Endothelial cell of umbilical vein (primary cell): Measurements from ENCODE around the gene PAPPA. TPM values are rescaled to one million over a fixed set of nuclear protein-coding genes. Genes with fewer than 3 reads are reported as not detected.

ENCODE experiments used
- BruUV-seq: library from RNA; stranded (reverse); fragments of 400-500 nt; replicated peaks from 2 replicates; lab custom pipeline; 2021; lab: Mats Ljungman, UMichigan
- CTCF ChIA-PET: fragments of 300-600, 350-600 bp; sonication (Branson Sonifier 250); formaldehyde crosslinking; loops from one replicate; lab custom pipeline; 2021; ENCODE audit warnings: antibody characterized with exemption, inconsistent platforms; lab: Charles Lee
- POLR2A ChIA-PET: fragments of 300-600, 350-600 bp; sonication (Branson Sonifier 250); formaldehyde crosslinking; loops from one replicate; lab custom pipeline; 2021; ENCODE audit warnings: antibody characterized with exemption, inconsistent platforms; lab: Charles Lee
- DNase-seq: peaks from one replicate; pipeline ENCODE4 v3.0.0-alpha.2; 2011; ENCODE audit warnings: low read depth, low spot score
- FAIRE-seq: peaks from 2 replicates; lab custom pipeline; 2011; peaks lifted over from hg19 to GRCh38; lab: Jason Lieb, UNC
- H2AFZ ChIP-seq: 2 replicates; pipeline ENCODE4 v1.6.0; 2012; ENCODE audit warnings: low read depth, low read length, control low read depth, inconsistent platforms
- H3K27ac ChIP-seq: 2 replicates; pipeline ENCODE4 v1.5.1; 2011; ENCODE audit warnings: low read depth, mild to moderate bottlenecking, control low read depth, low read length, moderate library complexity; ENCODE audit not compliant: insufficient read depth
- H3K27me3 ChIP-seq, 2 experiments: 2 replicates each; pipeline versions ENCODE4 v1.6.0 to v1.6.1; 2011; ENCODE audit warnings: low read length in 2 of 2, mixed read lengths in 1 of 2; ENCODE audit not compliant: control insufficient read depth in 2 of 2, insufficient read depth in 2 of 2
- H3K36me3 ChIP-seq, 2 experiments: 2 replicates in 1 of 2; 3 replicates in 1 of 2; pipeline ENCODE4 v1.5.1; 2011; ENCODE audit warnings: low read length in 2 of 2, mild to moderate bottlenecking in 1 of 2, moderate library complexity in 1 of 2; ENCODE audit not compliant: control insufficient read depth in 2 of 2, insufficient read depth in 2 of 2; ENCODE audit errors: extremely low read depth in 1 of 2
- H3K4me1 ChIP-seq: 3 replicates; pipeline ENCODE4 v1.5.1; 2011; ENCODE audit warnings: mild to moderate bottlenecking, low read length; ENCODE audit not compliant: control insufficient read depth, insufficient read depth; ENCODE audit errors: extremely low read depth
- H3K4me2 ChIP-seq: 2 replicates; pipeline ENCODE4 v1.6.1; 2011; ENCODE audit warnings: low read length, control low read depth, mixed read lengths; ENCODE audit not compliant: insufficient read depth
- H3K4me3 ChIP-seq, 3 experiments: fragments of 200-600 bp in 1 of 3; sonication (generic), shearing (Covaris generic) in 1 of 3; replicated peaks in 1 of 3; 2 replicates each; pipeline ENCODE4 v1.5.1; 2011 to 2016; ENCODE audit warnings: control low read depth in 3 of 3, low read length in 3 of 3, mild to moderate bottlenecking in 2 of 3, inconsistent platforms in 1 of 3, low read depth in 1 of 3, moderate library complexity in 1 of 3; ENCODE audit not compliant: insufficient read depth in 1 of 3
- H3K79me2 ChIP-seq: 2 replicates; pipeline ENCODE4 v1.6.0; 2012; ENCODE audit warnings: low read length, inconsistent platforms; ENCODE audit not compliant: control insufficient read depth, insufficient read depth
- H3K9ac ChIP-seq: replicated peaks from 2 replicates; pipeline ENCODE3; 2011; ENCODE audit warnings: low read length, control low read depth; ENCODE audit not compliant: insufficient read depth; ENCODE audit errors: extremely low read depth
- H3K9me1 ChIP-seq: replicated peaks from 3 replicates; pipeline ENCODE4 v1.6.0; 2011; ENCODE audit warnings: mild to moderate bottlenecking, low read length; ENCODE audit not compliant: control insufficient read depth, insufficient read depth; ENCODE audit errors: extremely low read depth
- H3K9me3 ChIP-seq: replicated peaks from 2 replicates; pipeline ENCODE4 v1.5.1; 2012; ENCODE audit warnings: low read length, inconsistent platforms; ENCODE audit not compliant: control insufficient read depth, insufficient read depth
- H4K20me1 ChIP-seq: replicated peaks from 2 replicates; pipeline ENCODE3; 2011; ENCODE audit warnings: mild to moderate bottlenecking, low read length; ENCODE audit not compliant: control insufficient read depth, insufficient read depth; ENCODE audit errors: extremely low read depth
- EZH2 ChIP-seq: IDR thresholded peaks from 2 replicates; pipeline ENCODE4 v1.6.1; 2012; ENCODE audit warnings: borderline replicate concordance, low read depth, mild to moderate bottlenecking, moderate library complexity, low read length, inconsistent platforms; ENCODE audit not compliant: severe bottlenecking
- FOS ChIP-seq: IDR thresholded peaks from 2 replicates; pipeline ENCODE4 v1.6.1; 2011; ENCODE audit warnings: mild to moderate bottlenecking, low read length, moderate library complexity, borderline replicate concordance; ENCODE audit not compliant: insufficient read depth
- GATA2 ChIP-seq: IDR thresholded peaks from 2 replicates; pipeline ENCODE4 v1.7.0; 2011; ENCODE audit warnings: low read depth, mild to moderate bottlenecking, moderate library complexity, mixed read lengths, low read length; ENCODE audit not compliant: insufficient read length, insufficient read depth
- JUN ChIP-seq: IDR thresholded peaks from 2 replicates; pipeline ENCODE4 v1.6.1; 2011; ENCODE audit warnings: borderline replicate concordance, low read depth; ENCODE audit not compliant: insufficient read length, insufficient read depth
- MYC ChIP-seq: IDR thresholded peaks from one replicate; pipeline ENCODE4 v1.6.1; 2011; ENCODE audit warnings: mild to moderate bottlenecking, low read depth, low read length
- POLR2A ChIP-seq: IDR thresholded peaks from 2 replicates; pipeline ENCODE4 v1.6.1; 2012; ENCODE audit warnings: low read depth, mild to moderate bottlenecking, control low read depth, low read length
- POLR2AphosphoS5 ChIP-seq: IDR thresholded peaks from 2 replicates; pipeline ENCODE4 v1.6.1; 2012; ENCODE audit warnings: low read depth, mild to moderate bottlenecking, control low read depth, low read length, moderate library complexity; ENCODE audit not compliant: insufficient read depth
- dilution Hi-C: fragments of 300-500 bp; cut with MboI; formaldehyde crosslinking; loops from one replicate; pipeline ENCODE4 v1.15.0; 2019; ENCODE audit warnings: low sequenced_read_pairs; ENCODE audit not compliant: extremely low pct_ligation_motif_present
- intact Hi-C: fragments of 100-400 bp; cut with micrococcal nuclease; formaldehyde crosslinking; loops from one replicate; pipeline ENCODE4 v1.10.0; 2022
- polyA plus RNA-seq, 4 experiments: library from polyadenylated mRNA; depleted of rRNA in 3 of 4; stranded (reverse) in 3 of 4; unstranded in 1 of 4; fragments of >200 nt; gene quantifications; 2 replicates each; pipeline versions ENCODE4 v1.2.1 to v1.2.3, GENCODE V29; 2011 to 2012; ENCODE audit warnings: missing spikeins in 1 of 4
- total RNA-seq: library from RNA; stranded (reverse); gene quantifications from 2 replicates; pipeline ENCODE4 v1.2.3, GENCODE V29; 2021
- TF ChIP-seq, protein P1 (sequence below): IDR thresholded peaks from 2 replicates; pipeline ENCODE4 v1.6.1; 2011; ENCODE audit not compliant: insufficient read depth, insufficient read length
- TF ChIP-seq, protein P2 (sequence below), 2 donors: IDR thresholded peaks; 1 replicate in 1 of 2; 2 replicates in 1 of 2; pipeline ENCODE4 v1.5.1; 2011; ENCODE audit warnings: low read length in 2 of 2, mild to moderate bottlenecking in 2 of 2, moderate library complexity in 2 of 2, control low read depth in 1 of 2, inconsistent platforms in 1 of 2, low read depth in 1 of 2; ENCODE audit not compliant: insufficient read depth in 1 of 2; ENCODE audit errors: extremely low read depth in 1 of 2

Gene PAPPA
- total and polyA plus RNA-seq, 2 donors (not counting 3 experiments of a cell fraction or from before 2014, with no cell fraction given) = 0.13 to 0.41 TPM

DNA sequence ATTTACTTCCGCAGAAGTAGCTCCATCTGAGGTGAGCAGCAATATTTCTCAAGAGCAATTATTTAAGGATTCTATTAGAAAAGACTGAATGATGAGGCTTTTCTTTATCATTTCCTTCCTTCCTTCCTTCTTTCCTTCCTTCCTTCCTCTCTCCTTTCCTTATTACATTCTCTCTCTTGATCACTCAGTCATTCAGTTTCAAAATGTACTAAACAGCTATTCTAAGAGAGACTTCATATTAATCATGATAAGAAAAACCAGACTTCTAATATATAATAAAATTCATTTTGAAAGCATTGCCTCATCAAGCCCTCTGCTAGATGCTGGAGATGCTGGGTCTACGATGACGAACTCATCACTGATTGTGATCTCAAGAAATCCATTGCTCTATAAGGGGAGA lies 30.4 kb upstream of the PAPPA start:
- ChIA-PET CTCF (no interaction called here), POLR2A (no interaction called here)
- intact Hi-C loops = no loop called here

More for the DNA sequence above, 30.4 kb upstream of the PAPPA start:
- FAIRE-seq (no peak), DNase-seq (no peak)
- no peaks in the 10 kb centered on the region for H3K9me3 ChIP-seq
- no peaks in the 10 kb centered on the region for H3K36me3 ChIP-seq
- dilution Hi-C loops = no loop called here
- no peaks in the 10 kb centered on the region for H4K20me1 ChIP-seq
- no peaks in the 10 kb centered on the region for H3K79me2 ChIP-seq
- no peak overlapping the region for H3K4me2 ChIP-seq
- H3K4me3 ChIP-seq = no peak overlapping the region
- no peaks in the 10 kb centered on the region for H3K4me1 ChIP-seq
- no peak overlapping the region for H2AFZ ChIP-seq
- no peaks in the 10 kb centered on the region for H3K27me3 ChIP-seq
- BruUV-seq = no TSS peak
- H3K27ac ChIP-seq = no peak overlapping the region
- H3K9me1 ChIP-seq = no peaks in the 10 kb centered on the region
- TF ChIP-seq POLR2A = no peak
- no peak for TF ChIP-seq EZH2
- no peak for TF ChIP-seq POLR2AphosphoS5
- TF ChIP-seq MYC = no peak
- TF ChIP-seq, protein P1, sequence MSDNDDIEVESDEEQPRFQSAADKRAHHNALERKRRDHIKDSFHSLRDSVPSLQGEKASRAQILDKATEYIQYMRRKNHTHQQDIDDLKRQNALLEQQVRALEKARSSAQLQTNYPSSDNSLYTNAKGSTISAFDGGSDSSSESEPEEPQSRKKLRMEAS = no peak
- TF ChIP-seq, protein P2, sequence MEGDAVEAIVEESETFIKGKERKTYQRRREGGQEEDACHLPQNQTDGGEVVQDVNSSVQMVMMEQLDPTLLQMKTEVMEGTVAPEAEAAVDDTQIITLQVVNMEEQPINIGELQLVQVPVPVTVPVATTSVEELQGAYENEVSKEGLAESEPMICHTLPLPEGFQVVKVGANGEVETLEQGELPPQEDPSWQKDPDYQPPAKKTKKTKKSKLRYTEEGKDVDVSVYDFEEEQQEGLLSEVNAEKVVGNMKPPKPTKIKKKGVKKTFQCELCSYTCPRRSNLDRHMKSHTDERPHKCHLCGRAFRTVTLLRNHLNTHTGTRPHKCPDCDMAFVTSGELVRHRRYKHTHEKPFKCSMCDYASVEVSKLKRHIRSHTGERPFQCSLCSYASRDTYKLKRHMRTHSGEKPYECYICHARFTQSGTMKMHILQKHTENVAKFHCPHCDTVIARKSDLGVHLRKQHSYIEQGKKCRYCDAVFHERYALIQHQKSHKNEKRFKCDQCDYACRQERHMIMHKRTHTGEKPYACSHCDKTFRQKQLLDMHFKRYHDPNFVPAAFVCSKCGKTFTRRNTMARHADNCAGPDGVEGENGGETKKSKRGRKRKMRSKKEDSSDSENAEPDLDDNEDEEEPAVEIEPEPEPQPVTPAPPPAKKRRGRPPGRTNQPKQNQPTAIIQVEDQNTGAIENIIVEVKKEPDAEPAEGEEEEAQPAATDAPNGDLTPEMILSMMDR (IDR thresholded peaks at IDR 0.05; ENCODE audit: extremely low read depth in 1 of 2, insufficient read depth in 1 of 2, low read depth in 1 of 2, low read length in 2 of 2) = no peak
- no peak for TF ChIP-seq GATA2
- no peak for TF ChIP-seq JUN
- TF ChIP-seq FOS = no peak
- no peak overlapping the region for H3K9ac ChIP-seq
